GM23248 (cell line): Measurements from ENCODE around the gene RAPGEF3.

ENCODE experiments used
- EZH2 ChIP-seq: fragments of 200-600 bp; sonication (generic); IDR thresholded peaks from 2 replicates; pipeline ENCODE4 v1.6.1; 2018; ENCODE audit warnings: antibody characterized with exemption, mild to moderate bottlenecking; ENCODE audit not compliant: insufficient read depth, poor library complexity, severe bottlenecking
- EZH2phosphoT487 ChIP-seq: fragments of 200-600 bp; sonication (generic); IDR thresholded peaks from 2 replicates; pipeline ENCODE4 v1.6.1; 2018; ENCODE audit warnings: antibody characterized with exemption, moderate library complexity, mild to moderate bottlenecking, low read depth; ENCODE audit not compliant: insufficient read depth

DNA sequence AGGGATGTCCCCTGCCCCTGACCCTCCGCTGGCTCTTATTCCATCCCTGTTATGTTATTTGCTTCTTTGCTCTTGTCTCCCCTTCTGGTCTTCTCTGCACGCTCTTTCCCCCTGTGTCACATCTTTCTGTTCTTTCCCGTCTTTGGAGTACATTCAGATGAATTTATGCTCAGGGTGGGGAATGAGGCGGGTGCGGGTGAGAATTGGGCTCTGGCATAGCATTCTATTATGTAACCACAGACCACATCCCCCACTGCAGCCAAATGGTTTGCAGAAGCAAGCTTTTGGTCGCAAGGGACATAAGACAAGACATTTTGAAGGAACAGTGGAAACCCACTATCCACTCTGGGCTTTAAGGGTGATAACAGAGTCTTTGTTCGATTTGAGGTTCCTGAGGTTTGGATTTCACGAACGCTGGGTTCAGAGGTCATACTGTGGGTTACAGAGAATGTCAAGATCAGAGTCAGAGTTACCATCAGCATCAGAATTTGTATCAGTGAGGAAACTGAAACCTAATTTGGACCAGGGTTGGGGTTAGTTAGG, 37.2 kb downstream of the RAPGEF3 start:
- no peak for TF ChIP-seq EZH2
- TF ChIP-seq EZH2phosphoT487: no peak
